ENCODE results near the gene NHERF1.

Gene NHERF1

GRCh38 chr17:74808714-74809430, 60.4 kb downstream of the NHERF1 start:
- DNase-seq (ENCODE audit: low spot score) = no peak

GRCh38 chr17:74810699-74811485, 62.5 kb downstream of the NHERF1 start:
- DNase-seq (ENCODE audit: low spot score) = no peak

GRCh38 chr17:74812109-74813009, 63.9 kb downstream of the NHERF1 start:
- no peak for DNase-seq (ENCODE audit: low spot score)

GRCh38 chr17:74814453-74814852, 66.0 kb downstream of the NHERF1 start:
- no peak for DNase-seq (ENCODE audit: low spot score)

- DNase-seq (ENCODE audit: low spot score) = no peak
These were observed 66.6 kb downstream of the NHERF1 start for GRCh38 chr17:74815067-74815466.

GRCh38 chr17:74815550-74816370, 67.3 kb downstream of the NHERF1 start:
- no peak for DNase-seq (ENCODE audit: low spot score)

GRCh38 chr17:74816905-74817620, 68.6 kb downstream of the NHERF1 start:
- DNase-seq (ENCODE audit: low spot score) = no peak

- DNase-seq (ENCODE audit: low spot score) = no peak
These were observed 70.0 kb downstream of the NHERF1 start for GRCh38 chr17:74818291-74818938.

Data from CD4-positive, alpha-beta T cell treated with Interleukin-2 at 100 ng/mL for 4 hours (primary cell).